Neuronal stem cell (in vitro differentiated cells): ENCODE data around the gene WNT4.
A peak's percentile ranks its signal among the peaks of the same experiment; 100 is the strongest.

Experiments
- DNase-seq: peaks from one replicate; pipeline ENCODE4 v3.0.0-alpha.2; 2013; ENCODE audit warnings: low spot score
- H2AFZ ChIP-seq: one replicate; pipeline ENCODE4 v1.6.1; 2013; ENCODE audit warnings: mild to moderate bottlenecking, low read length, inconsistent platforms
- H2AK5ac ChIP-seq: 2 replicates; pipeline ENCODE4 v1.6.1; 2013; ENCODE audit warnings: low read depth, mild to moderate bottlenecking, inconsistent platforms, low read length, moderate library complexity, mixed read lengths
- H2BK120ac ChIP-seq: 2 replicates; pipeline ENCODE4 v1.6.1; 2013; ENCODE audit warnings: low read depth, mild to moderate bottlenecking, inconsistent platforms, low read length, moderate library complexity, mixed read lengths
- H2BK12ac ChIP-seq: one replicate; pipeline ENCODE4 v1.6.1; 2013; ENCODE audit warnings: low read length, inconsistent platforms
- H2BK15ac ChIP-seq: 2 replicates; pipeline ENCODE4 v1.6.1; 2013; ENCODE audit warnings: mild to moderate bottlenecking, low read length, inconsistent platforms, mixed read lengths
- H2BK5ac ChIP-seq: one replicate; pipeline ENCODE4 v1.6.1; 2013; ENCODE audit warnings: inconsistent platforms, mild to moderate bottlenecking, low read length, moderate library complexity
- H3K14ac ChIP-seq: one replicate; pipeline ENCODE4 v1.6.1; 2013; ENCODE audit warnings: low read length, inconsistent platforms
- H3K18ac ChIP-seq: 2 replicates; pipeline ENCODE4 v1.6.1; 2013; ENCODE audit warnings: low read length, inconsistent platforms
- H3K23ac ChIP-seq: 2 replicates; pipeline ENCODE4 v1.6.1; 2013; ENCODE audit warnings: low read depth, mild to moderate bottlenecking, mixed read lengths, low read length, inconsistent platforms; ENCODE audit not compliant: poor library complexity
- H3K27ac ChIP-seq: replicated peaks from 3 replicates; pipeline ENCODE4 v1.5.1; 2013; ENCODE audit warnings: low read length, inconsistent platforms
- H3K27me3 ChIP-seq, 3 experiments: 2 replicates each; pipeline ENCODE4 v1.6.1; 2013; ENCODE audit warnings: low read length in 3 of 3, mild to moderate bottlenecking in 2 of 3, inconsistent platforms in 1 of 3, low read depth in 1 of 3, mixed read lengths in 1 of 3, moderate library complexity in 1 of 3; ENCODE audit not compliant: control insufficient read depth in 3 of 3, insufficient read depth in 3 of 3
- H3K36me3 ChIP-seq, 2 donors: replicated peaks in 1 of 2; 2 replicates each; pipeline ENCODE4 v1.6.1; 2013; ENCODE audit warnings: low read length in 2 of 2; ENCODE audit not compliant: control insufficient read depth in 2 of 2, insufficient read depth in 2 of 2
- H3K4ac ChIP-seq: 2 replicates; pipeline ENCODE4 v1.6.1; 2013; ENCODE audit warnings: inconsistent platforms, mild to moderate bottlenecking, low read length, moderate library complexity
- H3K4me1 ChIP-seq, 2 donors: 1 replicate in 1 of 2; 2 replicates in 1 of 2; pipeline ENCODE4 v1.6.1; 2013; ENCODE audit warnings: low read length in 2 of 2, low read depth in 1 of 2; ENCODE audit not compliant: control insufficient read depth in 2 of 2, insufficient read depth in 1 of 2
- H3K4me2 ChIP-seq: one replicate; pipeline ENCODE4 v1.6.1; 2013; ENCODE audit warnings: mild to moderate bottlenecking, low read length, inconsistent platforms; ENCODE audit not compliant: insufficient read depth, poor library complexity, severe bottlenecking
- H3K4me3 ChIP-seq, 2 donors: 2 replicates each; pipeline ENCODE4 v1.5.1; 2013; ENCODE audit warnings: low read length in 2 of 2, mild to moderate bottlenecking in 2 of 2, inconsistent platforms in 1 of 2, moderate library complexity in 1 of 2
- H3K79me1 ChIP-seq: one replicate; pipeline ENCODE4 v1.6.1; 2013; ENCODE audit warnings: low read depth, mild to moderate bottlenecking, inconsistent platforms, low read length, moderate library complexity
- H3K9ac ChIP-seq: one replicate; pipeline ENCODE4 v1.6.1; 2013; ENCODE audit warnings: mild to moderate bottlenecking, low read depth, low read length, inconsistent platforms; ENCODE audit not compliant: poor library complexity
- H3K9me3 ChIP-seq, 2 donors: replicated peaks in 1 of 2; 2 replicates each; pipeline versions ENCODE3 to v1.6.1; 2013; ENCODE audit warnings: low read length in 2 of 2, mild to moderate bottlenecking in 2 of 2, inconsistent platforms in 1 of 2, low read depth in 1 of 2, mixed read lengths in 1 of 2, moderate library complexity in 1 of 2; ENCODE audit not compliant: control insufficient read depth in 2 of 2, insufficient read depth in 1 of 2
- H4K8ac ChIP-seq: one replicate; pipeline ENCODE4 v1.6.1; 2013; ENCODE audit warnings: low read depth, mild to moderate bottlenecking, inconsistent platforms, low read length, moderate library complexity
- H4K91ac ChIP-seq: one replicate; pipeline ENCODE4 v1.6.1; 2013; ENCODE audit warnings: low read length, low read depth, mild to moderate bottlenecking, inconsistent platforms; ENCODE audit not compliant: poor library complexity
- WGBS, 2 donors: extraction: QIAGEN DNeasy Blood & Tissue Kit; methylation state at CpG; one replicate each; pipeline ENCODE4 v1.1.7; 2013; ENCODE audit warnings: missing lambda C conversion rate in 2 of 2, mixed read lengths in 1 of 2; ENCODE audit not compliant: insufficient read length in 2 of 2, insufficient replicate concordance in 1 of 2; ENCODE audit errors: extremely low coverage in 2 of 2; 5-methylcytosine and 5-hydroxymethylcytosine counted together

Gene WNT4

DNA sequence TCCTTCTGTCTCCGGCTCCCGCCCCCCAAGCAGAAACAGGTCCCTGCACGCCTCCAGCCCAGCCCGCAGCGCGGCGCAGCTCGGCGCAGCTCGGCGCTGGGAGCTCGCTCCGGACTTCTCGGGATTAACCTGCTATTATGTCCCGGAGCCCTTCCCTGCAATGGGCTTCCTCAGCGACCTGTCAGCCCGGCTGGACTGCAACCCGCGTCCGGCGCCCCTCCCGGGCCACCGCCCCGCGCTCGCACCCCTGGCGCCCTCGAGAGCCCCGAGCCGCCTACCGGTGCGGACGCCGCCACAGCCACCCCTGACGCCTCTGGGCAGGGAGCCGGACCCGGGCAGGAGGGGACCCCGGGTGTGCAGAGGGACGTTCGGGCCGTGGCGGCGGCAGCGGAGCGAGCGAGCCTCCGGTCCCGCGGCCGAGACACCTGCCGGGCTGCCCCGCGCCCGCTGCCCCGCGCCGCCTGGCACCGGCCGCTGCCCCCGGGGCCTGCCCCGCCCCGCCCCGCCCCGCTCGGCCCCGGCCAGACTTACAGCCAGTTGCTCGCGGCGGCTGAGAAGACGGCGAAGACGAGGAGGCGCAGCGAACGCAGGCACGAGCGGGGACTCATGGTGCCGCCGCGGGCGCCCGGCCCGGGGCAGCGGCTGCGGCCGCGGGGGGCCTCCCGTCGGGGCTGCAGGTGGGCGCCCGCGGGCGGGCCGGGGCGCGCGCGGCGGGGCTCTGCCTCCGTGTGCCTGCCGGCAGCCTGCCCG is 407 bp downstream of the WNT4 start:
- Histone ChIP-seq H2AK5ac (no peak overlapping the region), H3K4me3 (peak overlapping the region; percentile 20 to 73), H2BK120ac (no peak overlapping the region), H3K18ac (peak overlapping the region; percentile 35), H2BK15ac (no peak overlapping the region), H3K4ac (no peak overlapping the region), H3K14ac (no peak overlapping the region), H3K4me2 (peak overlapping the region; percentile 85), H4K8ac (no peak overlapping the region), H3K23ac (no peak overlapping the region), H2BK12ac (no peak overlapping the region), H3K9ac (peak overlapping the region; percentile 30), H3K27ac (no peak overlapping the region), H3K9me3 (no peaks in the 10 kb centered on the region), H3K79me1 (no peaks in the 10 kb centered on the region), H2AFZ (peak overlapping the region; percentile 82), H2BK5ac (no peak overlapping the region), H3K4me1 (peaks cover 9 to 14% of the 10 kb centered on the region in 2 donors), H3K36me3 (no peaks in the 10 kb centered on the region), H3K27me3 (peaks cover 11 to 85% (median 74%) of the 10 kb centered on the region in 3 experiments), H4K91ac (no peak overlapping the region)
- no peak for DNase-seq
- no CpG with 5 or more reads among the region's 102 CpGs for WGBS, 2 donors

GRCh38 chr1:22141554-22142314 is 1.2 kb downstream of the WNT4 start:
- H3K23ac ChIP-seq = no peak overlapping the region
- H2BK5ac ChIP-seq = no peak overlapping the region
- no peak overlapping the region for H2AK5ac ChIP-seq
- peak overlapping the region in 1 of 2 donors; percentile 73 for H3K4me3 ChIP-seq
- no peak overlapping the region for H2BK12ac ChIP-seq
- no peak overlapping the region for H4K91ac ChIP-seq
- H3K27me3 ChIP-seq = peaks cover 11 to 85% (median 79%) of the 10 kb centered on the region in 3 experiments
- no CpG with 5 or more reads among the region's 28 CpGs for WGBS, 2 donors
- no peak for DNase-seq
- no peak overlapping the region for H2BK15ac ChIP-seq
- no peak overlapping the region for H3K4ac ChIP-seq
- H3K27ac ChIP-seq = no peak overlapping the region
- H3K18ac ChIP-seq = no peak overlapping the region
- H3K9ac ChIP-seq = no peak overlapping the region
- H2AFZ ChIP-seq = peak overlapping the region; percentile 82
- no peaks in the 10 kb centered on the region for H3K9me3 ChIP-seq
- H2BK120ac ChIP-seq = no peak overlapping the region
- peaks cover 15 to 22% of the 10 kb centered on the region in 2 donors for H3K4me1 ChIP-seq
- no peaks in the 10 kb centered on the region for H3K79me1 ChIP-seq
- no peak overlapping the region for H3K14ac ChIP-seq
- H3K4me2 ChIP-seq = peak overlapping the region; percentile 85
- no peaks in the 10 kb centered on the region for H3K36me3 ChIP-seq
- H4K8ac ChIP-seq = no peak overlapping the region

DNA sequence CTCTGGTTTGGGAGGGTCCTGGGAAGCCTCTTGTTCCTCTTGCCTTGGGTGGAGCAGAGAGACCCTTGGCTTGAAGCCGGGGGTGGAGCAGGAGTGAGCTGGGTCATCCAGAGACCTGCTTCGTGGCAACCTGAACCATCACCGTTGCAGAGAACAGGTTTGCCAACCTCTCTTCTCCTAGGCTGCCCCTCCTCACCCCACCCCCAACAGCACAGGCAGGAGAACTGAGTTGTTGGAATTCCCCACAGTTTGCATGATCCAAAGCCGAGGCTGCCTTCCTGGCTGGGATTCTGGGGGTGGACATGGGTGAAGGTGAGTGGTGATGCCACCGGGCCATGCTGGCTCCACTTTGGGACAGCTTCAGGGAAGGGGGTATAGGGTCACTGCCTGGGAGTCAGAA is 2.2 kb downstream of the WNT4 start:
- peaks cover 3% of the 10 kb centered on the region for H3K79me1 ChIP-seq
- DNase-seq = no peak
- H4K8ac ChIP-seq = no peak overlapping the region
- no peak overlapping the region for H3K4me3 ChIP-seq
- H2BK120ac ChIP-seq = no peak overlapping the region
- no peak overlapping the region for H3K4ac ChIP-seq
- H3K23ac ChIP-seq = no peak overlapping the region
- no peak overlapping the region for H3K4me2 ChIP-seq
- no peak overlapping the region for H2AK5ac ChIP-seq
- H3K27me3 ChIP-seq = peaks cover 11 to 88% (median 83%) of the 10 kb centered on the region in 3 experiments
- H3K18ac ChIP-seq = no peak overlapping the region
- no peak overlapping the region for H2BK12ac ChIP-seq
- H3K9me3 ChIP-seq = no peaks in the 10 kb centered on the region
- no CpG with 5 or more reads among the region's 5 CpGs for WGBS, 2 donors
- H3K27ac ChIP-seq = no peak overlapping the region
- peaks cover 15 to 22% of the 10 kb centered on the region in 2 donors for H3K4me1 ChIP-seq
- H2AFZ ChIP-seq = no peak overlapping the region
- H2BK15ac ChIP-seq = no peak overlapping the region
- no peak overlapping the region for H2BK5ac ChIP-seq
- H3K9ac ChIP-seq = no peak overlapping the region
- H4K91ac ChIP-seq = no peak overlapping the region
- no peaks in the 10 kb centered on the region for H3K36me3 ChIP-seq
- H3K14ac ChIP-seq = peak overlapping the region; percentile 39

GRCh38 chr1:22139817-22140216 is 3.1 kb downstream of the WNT4 start:
- H4K91ac ChIP-seq = no peak overlapping the region

More at GRCh38 chr1:22139817-22140216, 3.1 kb downstream of the WNT4 start:
- Histone ChIP-seq H2BK15ac (no peak overlapping the region), H3K9ac (no peak overlapping the region), H3K79me1 (peaks cover 3% of the 10 kb centered on the region), H2AK5ac (no peak overlapping the region), H3K27ac (no peak overlapping the region), H3K27me3 (peaks cover 11 to 89% (median 82%) of the 10 kb centered on the region in 3 experiments), H3K4me1 (peaks cover 15 to 22% of the 10 kb centered on the region in 2 donors), H3K14ac (peak overlapping the region; percentile 59), H2AFZ (no peak overlapping the region), H3K18ac (no peak overlapping the region), H3K4ac (no peak overlapping the region), H3K23ac (no peak overlapping the region), H3K4me3 (no peak overlapping the region), H3K36me3 (no peaks in the 10 kb centered on the region), H2BK120ac (no peak overlapping the region), H4K8ac (no peak overlapping the region), H2BK12ac (no peak overlapping the region), H3K9me3 (no peaks in the 10 kb centered on the region), H3K4me2 (no peak overlapping the region), H2BK5ac (no peak overlapping the region)
- WGBS, 2 donors = no CpG with 5 or more reads among the region's 12 CpGs
- no peak for DNase-seq
